IMR-90 (cell line): ENCODE data around the gene DACT2.

Experiments
- CHD1 ChIP-seq: IDR thresholded peaks from 2 replicates; pipeline ENCODE4 v1.6.1; 2012; ENCODE audit warnings: low read depth, low read length, improper control_type of control experiment
- MAFK ChIP-seq: IDR thresholded peaks from 2 replicates; pipeline ENCODE4 v1.6.1; 2012; ENCODE audit warnings: low read depth, low read length, improper control_type of control experiment
- MAZ ChIP-seq: IDR thresholded peaks from 2 replicates; pipeline ENCODE4 v1.6.1; 2012; ENCODE audit warnings: low read depth, mild to moderate bottlenecking, low read length, improper control_type of control experiment, moderate library complexity, borderline replicate concordance
- POLR2A ChIP-seq: IDR thresholded peaks from 2 replicates; pipeline ENCODE4 v1.6.1; 2012; ENCODE audit warnings: mild to moderate bottlenecking, low read depth, low read length
- RAD21 ChIP-seq: IDR thresholded peaks from 2 replicates; pipeline ENCODE4 v1.6.1; 2012; ENCODE audit warnings: low read length, improper control_type of control experiment
- RFX5 ChIP-seq: IDR thresholded peaks from 2 replicates; pipeline ENCODE4 v1.8.0; 2012; ENCODE audit warnings: low read depth, mild to moderate bottlenecking, low read length, moderate library complexity
- TF ChIP-seq, protein P1 (sequence below): conservative IDR thresholded peaks from 2 replicates; pipeline ENCODE4 v1.5.1; 2012; ENCODE audit warnings: mild to moderate bottlenecking, low read depth, low read length, improper control_type of control experiment
- TF ChIP-seq, protein P2 (sequence below): fragments of 150-350 bp; IDR thresholded peaks from 2 replicates; pipeline ENCODE4 v1.6.1; 2017; ENCODE audit warnings: mild to moderate bottlenecking, antibody characterized with exemption, low read length, low read depth

DNA sequence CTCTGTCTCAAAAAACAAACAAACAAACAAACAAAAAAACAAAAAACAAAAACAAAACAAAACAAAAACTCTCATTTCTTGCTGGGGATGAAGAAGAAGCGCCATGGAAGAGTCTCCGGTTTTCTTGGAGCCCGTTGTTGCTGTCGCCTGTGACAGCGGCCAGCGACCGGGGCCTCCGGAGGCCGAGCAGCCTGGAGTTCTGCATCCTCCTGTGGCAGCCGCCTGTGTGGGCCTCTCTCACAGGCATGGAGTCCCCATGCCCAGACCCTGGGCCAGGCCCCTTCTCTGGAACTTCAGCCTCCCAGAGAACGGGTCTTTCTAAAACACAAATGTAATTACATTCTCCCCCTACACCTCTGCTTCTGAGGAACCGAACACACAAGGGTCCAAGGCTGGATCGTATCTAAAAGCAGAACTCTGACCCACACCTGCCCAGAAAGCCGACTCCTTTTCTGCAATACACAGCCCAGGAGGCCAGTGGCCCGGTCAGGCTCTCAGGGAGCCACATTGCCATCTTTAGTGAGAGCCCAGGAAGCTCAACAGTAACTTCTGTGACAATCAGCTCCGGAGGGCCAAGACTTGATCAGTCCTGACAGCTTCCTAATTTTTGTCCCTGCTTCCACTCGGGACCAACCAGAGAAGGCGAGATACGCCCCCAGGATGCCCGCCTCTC, 18.5 kb downstream of the DACT2 start:
- TF ChIP-seq, protein P1, sequence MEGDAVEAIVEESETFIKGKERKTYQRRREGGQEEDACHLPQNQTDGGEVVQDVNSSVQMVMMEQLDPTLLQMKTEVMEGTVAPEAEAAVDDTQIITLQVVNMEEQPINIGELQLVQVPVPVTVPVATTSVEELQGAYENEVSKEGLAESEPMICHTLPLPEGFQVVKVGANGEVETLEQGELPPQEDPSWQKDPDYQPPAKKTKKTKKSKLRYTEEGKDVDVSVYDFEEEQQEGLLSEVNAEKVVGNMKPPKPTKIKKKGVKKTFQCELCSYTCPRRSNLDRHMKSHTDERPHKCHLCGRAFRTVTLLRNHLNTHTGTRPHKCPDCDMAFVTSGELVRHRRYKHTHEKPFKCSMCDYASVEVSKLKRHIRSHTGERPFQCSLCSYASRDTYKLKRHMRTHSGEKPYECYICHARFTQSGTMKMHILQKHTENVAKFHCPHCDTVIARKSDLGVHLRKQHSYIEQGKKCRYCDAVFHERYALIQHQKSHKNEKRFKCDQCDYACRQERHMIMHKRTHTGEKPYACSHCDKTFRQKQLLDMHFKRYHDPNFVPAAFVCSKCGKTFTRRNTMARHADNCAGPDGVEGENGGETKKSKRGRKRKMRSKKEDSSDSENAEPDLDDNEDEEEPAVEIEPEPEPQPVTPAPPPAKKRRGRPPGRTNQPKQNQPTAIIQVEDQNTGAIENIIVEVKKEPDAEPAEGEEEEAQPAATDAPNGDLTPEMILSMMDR, result no peak
- no peak for TF ChIP-seq MAZ
- TF ChIP-seq POLR2A, result no peak
- no peak for TF ChIP-seq RFX5
- TF ChIP-seq, protein P2, sequence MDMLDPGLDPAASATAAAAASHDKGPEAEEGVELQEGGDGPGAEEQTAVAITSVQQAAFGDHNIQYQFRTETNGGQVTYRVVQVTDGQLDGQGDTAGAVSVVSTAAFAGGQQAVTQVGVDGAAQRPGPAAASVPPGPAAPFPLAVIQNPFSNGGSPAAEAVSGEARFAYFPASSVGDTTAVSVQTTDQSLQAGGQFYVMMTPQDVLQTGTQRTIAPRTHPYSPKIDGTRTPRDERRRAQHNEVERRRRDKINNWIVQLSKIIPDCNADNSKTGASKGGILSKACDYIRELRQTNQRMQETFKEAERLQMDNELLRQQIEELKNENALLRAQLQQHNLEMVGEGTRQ, result no peak
- no peak for TF ChIP-seq CHD1
- no peak for TF ChIP-seq MAFK
- no peak for TF ChIP-seq RAD21
